Measurements from ENCODE around the gene SGSH.

Gene SGSH

DNA sequence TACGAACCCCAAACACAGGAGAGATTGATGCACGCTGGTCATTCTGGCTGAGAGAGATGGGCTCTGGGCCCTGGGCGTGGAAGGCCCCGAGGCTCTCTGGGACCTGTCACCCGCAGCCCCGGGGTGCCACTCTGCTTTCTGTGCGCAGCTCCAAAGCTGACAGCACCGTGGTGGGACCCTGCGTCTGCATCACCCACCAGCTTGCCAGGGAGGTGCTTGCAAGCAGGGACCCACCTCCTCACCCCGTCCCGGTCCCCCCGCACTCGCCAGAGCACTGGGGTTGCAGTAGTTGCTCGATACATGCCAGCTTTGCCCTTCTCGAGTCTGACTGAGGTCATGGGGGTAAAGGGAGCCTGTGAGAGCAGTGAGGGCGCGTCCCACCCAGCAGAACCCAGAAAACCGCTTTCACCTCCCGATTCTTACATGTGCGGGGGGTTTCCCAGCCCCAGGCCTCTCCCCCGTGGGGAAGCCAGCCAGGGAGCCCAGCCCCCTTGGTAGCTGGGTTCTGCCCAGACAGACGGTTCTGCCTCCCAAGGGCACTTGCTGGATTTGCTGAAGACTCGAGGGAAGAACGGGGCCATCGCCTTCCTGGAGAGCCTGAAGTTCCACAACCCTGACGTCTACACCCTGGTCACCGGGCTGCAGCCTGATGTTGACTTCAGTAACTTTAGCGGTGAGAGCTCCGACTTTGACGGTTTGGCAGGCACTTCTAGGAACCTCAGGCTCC is 37.9 kb downstream of the SGSH start:
- DNase-seq = no peak

DNA sequence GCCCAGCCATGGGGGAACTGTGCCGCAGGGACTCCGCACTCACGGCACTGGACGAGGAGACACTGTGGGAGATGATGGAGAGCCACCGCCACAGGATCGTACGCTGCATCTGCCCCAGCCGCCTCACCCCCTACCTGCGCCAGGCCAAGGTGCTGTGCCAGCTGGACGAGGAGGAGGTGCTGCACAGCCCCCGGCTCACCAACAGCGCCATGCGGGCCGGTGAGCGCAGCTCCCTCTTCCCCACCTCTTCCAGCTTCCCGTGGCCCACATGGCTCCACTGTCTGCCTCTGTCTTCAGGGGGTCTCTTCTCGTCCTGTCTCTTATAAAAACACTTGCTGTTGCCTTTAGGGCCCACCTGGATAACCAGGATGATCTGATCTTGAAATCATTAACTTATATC is 38.7 kb downstream of the SGSH start:
- DNase-seq = no peak

DNA sequence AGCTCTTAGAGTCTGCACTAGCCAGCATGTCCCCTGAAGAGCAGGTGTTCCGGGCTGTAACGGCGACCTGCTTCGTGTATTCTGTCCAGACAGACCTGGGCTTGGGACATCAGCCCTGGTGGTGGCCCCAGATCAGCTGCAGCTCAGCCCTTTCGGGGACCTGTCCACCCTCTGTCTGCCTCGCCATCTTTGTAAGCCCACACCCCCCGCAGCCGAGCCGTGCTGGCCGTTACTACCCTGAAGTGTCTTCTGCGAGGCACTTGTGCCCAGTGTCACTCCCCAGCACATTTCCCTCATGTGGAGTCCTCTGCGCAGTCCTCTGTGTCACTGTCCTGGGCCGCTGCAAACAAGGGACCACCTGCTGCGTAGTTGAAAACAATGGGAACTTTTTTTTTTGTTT is 39.9 kb downstream of the SGSH start:
- DNase-seq = peak; percentile 40 to 46

DNA sequence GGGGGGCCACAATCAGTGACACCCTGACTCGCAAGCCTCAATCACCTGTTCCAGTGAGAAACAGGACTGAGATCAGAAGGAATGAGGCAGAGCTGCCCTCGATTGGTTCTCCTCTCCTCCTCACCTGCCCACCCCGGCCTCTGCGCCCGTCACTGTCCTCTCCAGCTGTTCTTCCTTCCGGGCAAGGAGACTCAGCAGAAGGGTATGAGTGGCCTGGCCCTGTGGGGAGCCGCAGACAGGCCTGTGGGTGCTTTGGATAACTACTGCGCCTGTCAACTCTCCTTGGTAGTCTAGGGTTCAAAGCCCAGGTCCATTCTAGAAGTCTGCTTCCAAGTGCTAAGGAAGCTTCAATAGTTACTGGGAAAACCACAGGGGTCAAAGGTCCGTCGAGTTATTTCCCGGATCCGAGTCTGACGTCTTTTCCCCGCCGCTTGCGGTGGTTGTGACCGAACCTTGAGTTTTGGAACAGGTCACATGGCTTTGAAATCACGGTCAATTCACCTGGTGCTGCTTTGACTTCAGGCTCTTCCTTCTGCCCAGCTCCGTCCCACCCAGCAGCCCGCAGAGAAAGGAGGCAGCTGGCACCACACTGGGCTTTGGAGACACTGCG is 42.0 kb downstream of the SGSH start:
- no peak for DNase-seq

DNA sequence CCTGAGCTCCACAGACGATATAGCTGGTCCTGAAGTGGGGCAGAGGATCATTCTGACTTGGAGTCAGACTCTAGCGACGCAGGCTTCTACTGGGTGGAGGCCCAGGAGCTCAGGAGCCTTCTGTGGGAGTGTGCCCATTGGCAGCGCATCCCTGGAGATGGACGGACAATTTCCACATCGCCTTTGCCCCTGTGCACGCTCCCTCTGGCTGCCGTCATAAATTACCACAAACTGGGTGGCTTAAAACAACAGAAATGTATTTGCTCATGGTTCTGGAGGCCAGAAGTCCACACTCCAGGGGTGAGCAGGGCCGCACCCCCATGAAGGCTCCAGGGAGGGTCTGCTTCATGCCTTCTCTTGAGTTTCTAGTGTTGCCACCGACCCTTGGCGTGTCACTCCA is 43.4 kb downstream of the SGSH start:
- no peak for DNase-seq

DNA sequence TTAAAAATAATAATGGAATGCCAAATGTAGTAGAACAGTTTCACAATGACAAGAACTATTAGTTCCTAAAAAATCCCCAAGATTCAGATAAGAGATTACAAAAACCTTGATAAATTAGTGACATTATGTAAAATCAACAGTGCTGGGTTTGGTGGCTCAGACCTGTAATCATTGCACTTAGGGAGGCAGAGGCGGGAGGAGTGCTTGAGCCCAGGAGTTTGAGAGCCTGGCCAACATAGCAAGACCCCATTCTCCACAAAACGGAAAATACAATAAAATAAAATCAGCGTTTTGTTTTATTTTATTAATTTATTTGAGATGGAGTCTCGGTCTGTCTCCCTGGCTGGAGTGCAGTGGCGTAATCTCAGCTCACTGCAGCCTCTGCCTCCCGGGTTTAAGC is 46.2 kb downstream of the SGSH start:
- DNase-seq = no peak

DNA sequence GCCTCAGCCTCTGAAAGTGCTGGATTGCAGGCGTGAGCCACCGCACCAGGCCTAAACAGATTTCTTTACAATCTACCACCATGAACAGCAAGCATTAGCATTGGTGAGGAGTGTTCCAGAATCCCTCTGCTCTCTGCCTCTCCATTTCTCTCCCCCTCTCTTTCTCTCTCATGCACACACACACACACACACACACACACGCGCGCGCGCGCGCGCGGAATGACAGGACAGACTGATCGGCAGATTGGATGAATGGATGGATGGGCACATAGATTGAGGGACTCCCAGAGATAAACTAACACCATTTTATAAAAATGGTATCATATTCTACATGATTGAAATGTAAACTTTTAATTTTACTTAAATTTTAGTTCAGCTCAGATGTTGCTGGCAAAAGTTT is 47.0 kb downstream of the SGSH start:
- DNase-seq = no peak

DNA sequence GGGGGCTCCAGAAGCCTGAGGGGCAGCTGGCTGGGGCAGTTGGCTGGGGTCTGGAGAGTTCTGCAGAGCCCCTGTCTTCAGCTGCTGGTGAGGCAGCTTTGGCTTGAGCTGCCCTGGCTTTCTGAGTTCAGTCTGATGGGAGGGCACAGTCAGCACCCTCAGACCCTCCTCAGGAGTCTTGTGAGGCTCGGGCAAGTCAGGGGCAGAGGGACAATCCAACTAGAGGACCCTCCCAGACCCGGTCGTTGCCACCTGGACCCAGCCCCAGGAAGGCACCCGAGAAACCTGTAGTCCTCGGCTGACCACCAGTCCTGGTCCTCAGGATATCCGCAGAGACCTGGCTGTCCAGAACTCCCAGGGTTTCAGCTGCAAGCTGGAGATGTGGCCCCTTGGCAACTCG is 48.5 kb downstream of the SGSH start:
- no peak for DNase-seq

DNA sequence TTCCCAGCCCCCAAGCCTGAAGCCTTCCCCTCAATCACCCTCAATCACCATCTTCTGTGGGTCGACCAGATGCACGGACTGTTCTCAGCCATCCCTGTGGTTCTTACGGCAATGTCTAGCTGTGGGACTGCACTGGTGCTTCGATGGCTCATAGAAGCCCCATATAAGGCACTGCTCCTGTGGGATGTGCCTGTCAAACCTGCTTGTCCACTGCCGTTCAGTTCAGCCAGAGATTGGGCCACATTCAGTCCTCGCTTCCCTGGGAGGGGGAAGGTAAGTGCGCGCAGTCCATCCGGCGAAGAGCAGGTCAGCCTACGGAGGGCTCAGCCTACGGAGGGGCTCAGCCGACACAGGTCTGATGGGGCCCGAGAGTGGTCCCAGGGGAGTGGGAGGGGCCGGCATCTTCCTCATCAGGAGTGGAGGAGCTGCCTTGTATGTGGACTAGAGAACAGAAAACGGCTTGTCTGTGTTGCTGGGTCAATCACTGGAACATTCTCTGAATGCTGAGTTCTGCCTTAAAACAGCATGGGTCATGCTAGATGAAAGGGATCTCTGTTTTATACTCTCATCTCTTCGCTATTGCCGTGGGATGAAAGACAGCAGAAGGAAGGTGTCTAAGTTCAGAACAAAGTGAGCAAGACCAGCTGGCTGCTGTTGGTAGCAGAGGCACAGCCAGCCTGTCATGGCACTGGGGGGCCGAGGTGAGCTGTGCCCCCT is 50.2 kb downstream of the SGSH start, which contains the start of gene CARD14:
TSS of gene CARD14 (plus strand) at position 247 of the 717 bp plus-strand sequence. CDS start 11,409 bp downstream, outside the sequence.
- no peak for DNase-seq

DNA sequence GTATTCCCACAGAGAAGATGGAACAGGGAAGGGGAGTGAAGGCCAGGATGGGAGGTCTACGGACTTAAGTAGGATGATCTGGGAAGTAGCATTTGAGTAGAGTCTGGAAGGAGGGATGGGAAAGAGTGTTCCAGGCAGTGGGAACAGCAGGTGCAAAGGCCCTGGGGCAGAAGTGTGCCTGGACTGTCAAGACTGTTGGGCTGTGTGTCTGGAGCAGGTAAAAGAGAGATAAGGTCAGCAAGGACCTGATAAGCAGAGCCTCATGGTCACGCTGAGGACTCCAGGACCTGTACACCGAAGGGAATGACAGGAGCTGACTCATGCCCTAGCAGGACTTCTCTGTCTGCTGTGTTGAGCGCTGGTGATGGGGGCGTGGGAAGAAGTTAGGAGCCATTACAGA is 51.0 kb downstream of the SGSH start:
- DNase-seq = no peak

DNA sequence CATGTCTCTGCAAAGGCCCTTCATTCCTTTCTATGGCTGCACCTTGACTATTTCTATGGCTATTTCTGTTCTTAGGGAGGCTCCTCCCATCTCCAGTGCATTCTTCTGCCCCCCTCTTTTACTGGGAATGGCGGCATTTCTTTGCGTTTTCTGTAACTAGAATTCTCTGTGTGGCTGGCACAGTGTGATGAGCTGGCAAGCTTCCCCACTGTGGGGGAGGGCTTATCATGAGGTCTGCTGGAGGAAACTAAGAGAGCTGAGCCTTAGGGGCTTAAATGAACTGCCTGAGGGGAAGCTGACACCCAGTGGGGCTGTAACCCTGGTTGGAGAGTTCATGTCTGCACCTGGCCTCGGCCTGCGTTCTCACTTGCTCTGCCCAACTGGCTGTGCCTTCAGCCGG is 51.8 kb downstream of the SGSH start:
- DNase-seq = no peak

DNA sequence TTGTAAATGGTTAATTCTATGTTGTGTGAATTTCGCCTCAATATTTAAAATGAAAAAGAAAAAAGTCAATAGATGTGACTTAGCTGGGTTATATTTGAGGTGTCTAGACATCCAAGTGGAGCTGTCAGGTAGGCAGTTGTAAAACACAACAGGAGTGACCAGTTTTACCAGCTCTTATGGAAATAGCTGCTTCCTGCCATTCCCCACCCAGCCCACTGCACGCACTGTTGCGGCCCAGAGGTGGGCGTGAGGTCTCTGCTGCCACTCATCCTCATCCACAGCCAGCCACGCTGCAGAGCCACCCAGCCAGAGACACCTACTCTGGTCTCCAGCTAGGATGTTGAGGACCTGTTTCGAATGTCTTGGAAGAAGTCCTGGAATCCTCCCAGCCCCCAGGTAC is 53.7 kb downstream of the SGSH start:
- DNase-seq = no peak

DNA sequence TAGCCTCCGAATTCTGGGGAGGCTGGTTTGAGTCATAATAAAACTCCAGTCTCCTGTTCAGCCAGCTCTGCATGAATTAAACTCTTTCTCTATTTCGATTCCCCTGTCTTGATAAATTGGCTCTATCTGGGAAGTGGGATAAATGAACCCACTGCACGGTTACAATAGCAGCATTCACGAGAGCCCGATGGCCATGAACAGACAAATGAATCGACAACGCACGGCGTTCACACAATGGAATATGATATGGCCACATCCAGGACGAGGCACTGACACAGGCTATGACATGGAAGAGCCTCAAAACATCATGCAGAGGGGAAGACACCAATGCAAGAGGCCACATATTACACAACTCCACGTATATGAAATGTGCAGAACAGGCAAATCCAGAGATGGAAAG is 55.9 kb downstream of the SGSH start:
- no peak for DNase-seq

DNA sequence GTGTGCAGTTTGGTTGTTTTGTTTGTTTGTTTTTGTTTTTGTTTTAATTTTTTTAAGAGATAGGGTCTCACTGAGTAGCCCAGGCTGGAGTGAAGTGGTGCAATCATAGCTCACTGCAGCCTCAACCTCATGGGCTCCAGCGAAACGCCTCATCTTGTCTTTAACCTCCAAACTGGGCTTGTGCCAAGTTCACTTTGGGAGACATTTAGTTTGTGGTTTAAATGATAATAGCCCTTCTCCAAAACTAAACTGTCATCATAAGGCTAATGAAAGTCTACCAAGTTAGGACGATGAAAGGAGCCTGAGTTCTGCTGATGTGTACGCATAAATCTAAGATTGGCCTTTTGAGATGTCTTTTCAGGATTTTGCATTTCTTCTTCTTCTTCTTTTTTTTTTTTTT is 56.8 kb downstream of the SGSH start:
- no peak for DNase-seq

DNA sequence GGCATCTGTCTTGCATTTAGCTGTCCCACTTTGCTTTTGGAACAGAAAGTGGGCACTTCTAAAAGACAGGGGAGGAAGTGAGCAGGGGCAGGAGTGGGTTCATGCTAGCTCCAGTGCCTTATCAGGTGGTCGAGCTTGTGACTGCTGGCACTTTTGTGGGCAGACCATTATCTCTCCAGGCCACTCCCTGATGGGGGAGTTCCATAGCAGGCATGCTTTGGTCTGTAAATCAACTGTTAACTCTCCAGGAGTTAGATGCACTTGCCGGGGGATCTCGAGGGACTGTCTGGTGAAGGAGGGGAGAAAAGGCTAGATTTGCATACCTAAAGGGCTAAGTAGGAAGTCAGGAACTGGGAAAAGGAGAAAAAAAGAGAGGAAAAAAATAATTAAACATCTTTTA is 59.6 kb downstream of the SGSH start:
- no peak for DNase-seq
